GM13977 (cell line): ENCODE measurements around the gene HOOK2.
A peak's percentile ranks its signal among the peaks of the same experiment; 100 is the strongest.

ENCODE experiments used
- DNase-seq: peaks from one replicate; pipeline ENCODE4 v3.0.0; 2012; ENCODE audit warnings: low spot score
- CTCF ChIP-seq: IDR thresholded peaks from 2 replicates; pipeline ENCODE4 v1.5.1; 2012; ENCODE audit warnings: mild to moderate bottlenecking, control low read depth; ENCODE audit not compliant: insufficient read depth; ENCODE audit errors: extremely low read depth, missing control alignments
- in situ Hi-C: fragments of 300-500 bp; cut with MboI; formaldehyde crosslinking; loops from one replicate; pipeline ENCODE4 v1.12.0; 2022; ENCODE audit warnings: low sequenced_read_pairs, low pct_unique_long_range_greater_than_20kb, mixed read lengths, inconsistent platforms; ENCODE audit not compliant: unreplicated experiment

Gene HOOK2

DNA sequence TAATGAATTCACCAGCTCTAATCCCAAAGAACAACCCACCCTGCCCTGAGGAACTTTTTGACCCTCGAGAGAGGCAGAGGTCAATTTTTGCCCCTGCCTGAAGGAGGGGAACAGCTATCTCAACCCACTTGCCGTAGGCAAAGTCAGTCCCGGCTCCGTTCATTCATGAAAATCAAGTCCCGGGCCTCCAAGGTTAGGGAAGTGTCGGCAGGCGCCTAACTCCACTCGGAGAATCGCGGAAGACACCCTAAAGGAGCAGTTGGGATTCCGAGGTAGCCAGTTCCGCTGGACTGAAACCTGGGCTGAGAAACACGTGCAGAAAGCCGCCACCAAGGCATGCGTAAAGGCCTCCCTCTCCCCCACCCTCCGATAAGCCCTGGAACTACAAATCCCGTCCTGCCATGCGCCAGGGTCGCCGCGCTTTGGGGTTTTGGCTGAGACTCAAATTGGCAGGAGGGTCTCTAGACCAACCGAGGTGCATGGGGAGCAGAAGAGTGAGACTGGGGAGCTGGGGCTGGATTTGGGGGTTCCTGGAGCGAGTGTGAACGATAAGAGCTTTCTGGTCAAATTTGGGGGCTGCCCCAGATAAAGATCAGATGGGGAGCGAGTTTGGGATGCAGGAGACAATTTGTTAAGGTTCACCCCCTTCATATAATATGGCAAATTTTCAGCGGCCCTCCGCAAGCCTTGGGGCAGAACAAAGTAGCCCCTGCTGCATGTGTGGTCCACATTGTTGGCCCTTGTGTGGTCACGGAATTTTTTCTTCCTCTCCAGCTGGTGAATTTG lies 51.5 kb downstream of the HOOK2 start, which contains the start of gene TNPO2:
TSS of gene TNPO2 (minus strand) at position 292 of the 786 bp plus-strand sequence. CDS start 2,955 bp downstream, outside the sequence.
- in situ Hi-C loops = no loop called here
- peak; percentile 82 for DNase-seq
- TF ChIP-seq CTCF = no peak

DNA sequence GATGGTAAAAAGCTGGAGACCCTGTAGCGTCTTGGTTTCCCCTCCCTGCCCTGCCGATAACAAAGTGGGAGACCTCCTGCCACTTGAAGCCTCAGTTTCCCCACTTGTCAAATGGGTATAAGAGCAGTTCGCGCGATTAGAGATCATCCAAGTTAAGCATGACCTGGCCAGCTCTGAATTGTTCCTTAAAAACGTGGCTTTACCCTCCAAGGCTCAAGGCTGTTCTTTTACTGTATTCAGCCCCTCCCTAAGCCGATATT lies 52.0 kb downstream of the HOOK2 start:
- in situ Hi-C loops = no loop called here
- no peak for DNase-seq
- TF ChIP-seq CTCF = no peak

DNA sequence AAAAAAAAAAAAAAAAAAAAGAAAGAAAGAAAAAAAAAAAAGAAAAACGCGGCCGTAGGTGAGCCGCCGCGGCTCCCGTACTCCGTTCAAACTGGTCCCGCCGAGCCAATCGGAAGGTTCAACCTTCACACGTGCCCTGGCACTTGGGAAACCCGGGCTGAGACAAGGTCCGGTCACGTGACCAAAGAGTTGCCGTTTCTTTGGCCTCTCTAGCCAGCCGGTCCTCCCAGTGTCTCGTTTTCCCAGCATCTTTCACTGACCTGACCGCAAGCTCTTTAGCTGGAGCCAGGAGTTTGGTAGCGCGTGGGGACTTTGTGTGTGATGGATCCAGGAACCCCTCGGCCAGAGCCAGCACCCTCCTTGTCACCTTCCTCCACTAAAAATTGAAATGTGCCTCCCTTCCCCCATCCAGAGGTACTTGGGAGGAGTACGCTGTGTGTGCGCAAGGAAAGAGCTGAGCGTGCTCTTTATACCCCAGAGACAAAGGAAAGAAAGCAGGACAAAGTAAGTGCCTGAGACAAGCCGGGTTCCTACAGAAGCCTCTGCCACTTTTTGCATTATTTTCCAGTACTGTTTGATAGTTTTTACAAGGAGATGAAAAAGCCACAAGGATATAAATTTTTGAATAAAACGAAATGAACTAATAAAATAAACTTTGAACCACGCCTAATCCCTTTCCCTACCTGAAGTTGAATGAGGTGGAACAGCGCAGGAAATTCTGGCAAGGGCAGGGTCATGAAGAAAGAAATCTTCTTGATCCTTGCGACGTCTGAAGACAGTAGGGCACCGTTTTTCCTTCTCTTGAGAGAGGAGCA lies 52.6 kb downstream of the HOOK2 start:
- TF ChIP-seq CTCF = no peak
- DNase-seq = peak; percentile 99
- in situ Hi-C loops = no loop called here

DNA sequence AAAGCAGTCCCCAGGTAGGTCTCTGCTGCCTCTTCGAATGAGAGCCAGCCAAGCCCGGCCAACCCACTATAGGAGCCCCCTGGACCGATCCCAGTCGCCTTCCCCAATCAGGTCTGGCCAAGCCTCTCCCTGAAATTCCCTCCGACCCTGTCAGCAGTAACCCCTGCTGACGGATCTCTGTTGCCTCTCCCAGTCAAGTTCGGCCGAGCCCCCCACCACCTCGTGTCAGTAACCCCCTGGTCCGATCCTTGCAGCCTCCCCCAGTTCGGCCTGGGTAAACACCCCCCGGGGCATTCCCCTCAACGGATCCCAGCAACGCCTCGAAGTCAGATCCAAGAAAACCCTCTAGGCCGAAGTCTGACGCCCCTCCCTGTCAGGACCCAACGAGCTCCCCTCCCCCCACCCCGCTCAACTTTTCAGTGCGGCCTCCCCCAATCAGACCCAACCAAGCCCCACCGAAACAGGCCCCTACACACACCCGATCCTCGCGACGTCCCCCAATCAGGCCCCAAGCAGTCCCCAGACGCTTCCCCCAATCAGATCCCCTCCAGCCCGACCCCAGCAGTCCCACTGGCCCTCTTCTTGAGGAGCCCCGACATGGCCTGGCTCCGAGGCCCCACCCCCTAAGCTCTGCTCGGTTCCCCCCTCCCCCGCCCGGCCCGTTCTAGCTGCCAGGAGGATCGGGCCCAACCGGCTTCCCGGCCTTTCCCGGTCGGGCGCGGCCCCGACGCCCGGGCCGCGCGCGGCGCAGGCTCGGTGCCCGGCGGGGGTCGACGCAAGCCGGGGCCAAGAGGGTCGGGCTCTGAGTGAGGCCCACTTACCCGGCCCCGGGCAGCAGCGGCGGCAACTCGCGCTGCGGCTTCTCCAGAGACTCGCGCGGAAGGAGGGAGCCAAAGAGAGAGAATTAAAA lies 53.4 kb downstream of the HOOK2 start:
- TF ChIP-seq CTCF = no peak
- peak; percentile 90 for DNase-seq
- in situ Hi-C loops = no loop called here

- TF ChIP-seq CTCF = no peak
- in situ Hi-C loops = no loop called here
- peak; percentile 52 for DNase-seq
These were observed 54.3 kb downstream of the HOOK2 start for GRCh38 chr19:12720851-12721655.
